NCI-H524 treated with DMSO at 0.1 percent for 48 hours (cell line): ENCODE data around the gene PBXIP1.

Source experiments
- DNase-seq: peaks from one replicate; lab custom pipeline; 2025; lab: John Stamatoyannopoulos, UW

The PBXIP1 gene

GRCh38 chr1:154956544-154956941 lies 644 bp upstream of the PBXIP1 start:
- no peak for DNase-seq

GRCh38 chr1:154955039-154955717 lies 721 bp downstream of the PBXIP1 start:
- peak; percentile 44 for DNase-seq

GRCh38 chr1:154954541-154954940 lies 1.4 kb downstream of the PBXIP1 start:
- DNase-seq = no peak

- DNase-seq = no peak
These were observed 2.3 kb downstream of the PBXIP1 start for GRCh38 chr1:154953611-154954038.

GRCh38 chr1:154952664-154953063 lies 3.2 kb downstream of the PBXIP1 start:
- no peak for DNase-seq

GRCh38 chr1:154951901-154952657 lies 3.8 kb downstream of the PBXIP1 start:
- DNase-seq = no peak

- no peak for DNase-seq
These were observed 7.8 kb downstream of the PBXIP1 start for GRCh38 chr1:154948079-154948478.

GRCh38 chr1:154945962-154946850 lies 9.7 kb downstream of the PBXIP1 start:
- DNase-seq = no peak

GRCh38 chr1:154945160-154945961 lies 10.5 kb downstream of the PBXIP1 start:
- no peak for DNase-seq

GRCh38 chr1:154944401-154945159 lies 11.3 kb downstream of the PBXIP1 start:
- DNase-seq = no peak

- no peak for DNase-seq
These were observed 12.1 kb downstream of the PBXIP1 start for GRCh38 chr1:154943649-154944400.

GRCh38 chr1:154941333-154942013 lies 14.4 kb downstream of the PBXIP1 start:
- peak; percentile 79 for DNase-seq

GRCh38 chr1:154940651-154941194 lies 15.2 kb downstream of the PBXIP1 start:
- peak; percentile 48 for DNase-seq

GRCh38 chr1:154940213-154940560 lies 15.7 kb downstream of the PBXIP1 start:
- DNase-seq = no peak

- no peak for DNase-seq
These were observed 17.1 kb downstream of the PBXIP1 start for GRCh38 chr1:154938604-154939399.

GRCh38 chr1:154937988-154938386 lies 17.9 kb downstream of the PBXIP1 start:
- no peak for DNase-seq

GRCh38 chr1:154937085-154937987 lies 18.6 kb downstream of the PBXIP1 start:
- DNase-seq = peak; percentile 56
